SK-N-SH (cell line): ENCODE data around the gene IL10RB. TPM values are rescaled to one million over a fixed set of nuclear protein-coding genes. Genes with fewer than 3 reads are reported as not detected.

Experiments used
- CTCF ChIA-PET: fragments of 300-600, 350-600 bp; formaldehyde crosslinking; extraction: SDS; loops from one replicate; lab custom pipeline; 2021; lab: Yijun Ruan, JAX
- POLR2A ChIA-PET: fragments of 350-600 bp; sonication (Branson Sonifier 250); formaldehyde crosslinking; extraction: SDS; loops from one replicate; lab custom pipeline; 2020; ENCODE audit warnings: antibody characterized with exemption, inconsistent platforms; lab: Yijun Ruan, JAX
- DNase-seq: peaks from one replicate; pipeline ENCODE4 v3.0.0; 2012
- H2AFZ ChIP-seq: fragments of 200-600 bp; sonication (generic); 2 replicates; pipeline ENCODE4 v1.8.1; 2016; ENCODE audit warnings: antibody characterized with exemption, mild to moderate bottlenecking, low read depth
- H3F3A ChIP-seq: fragments of 200-600 bp; sonication (generic); replicated peaks from 2 replicates; pipeline ENCODE3; 2016; ENCODE audit warnings: antibody characterized with exemption, mild to moderate bottlenecking; ENCODE audit not compliant: insufficient read depth
- H3K27ac ChIP-seq, 2 experiments: fragments of 200-500 bp in 1 of 2; fragments of 200-600 bp in 1 of 2; sonication (Bioruptor generic) in 1 of 2; sonication (generic), shearing (Covaris generic) in 1 of 2; 2 replicates each; pipeline versions ENCODE4 v1.5.1 to v1.6.1; 2014 to 2016; ENCODE audit warnings: low read depth in 2 of 2, inconsistent platforms in 1 of 2, low read length in 1 of 2, mild to moderate bottlenecking in 1 of 2, mixed read lengths in 1 of 2
- H3K27me3 ChIP-seq: fragments of 200-600 bp; sonication (generic), shearing (Covaris generic); 2 replicates; pipeline ENCODE4 v1.6.1; 2016; ENCODE audit warnings: mixed run types; ENCODE audit not compliant: insufficient read depth
- H3K36me3 ChIP-seq, 2 experiments: fragments of 200-500 bp in 1 of 2; fragments of 200-600 bp in 1 of 2; sonication (Bioruptor generic) in 1 of 2; sonication (generic) in 1 of 2; replicated peaks in 1 of 2; 2 replicates each; pipeline versions ENCODE3 to v1.5.1; 2014 to 2016; ENCODE audit warnings: low read length in 1 of 2, mild to moderate bottlenecking in 1 of 2; ENCODE audit not compliant: insufficient read depth in 2 of 2, control insufficient read depth in 1 of 2
- H3K4me1 ChIP-seq, 2 experiments: fragments of 200-500 bp in 1 of 2; fragments of 200-600 bp in 1 of 2; sonication (Bioruptor generic) in 1 of 2; sonication (generic), shearing (Covaris generic) in 1 of 2; 2 replicates each; pipeline versions ENCODE4 v1.5.1 to v1.6.1; 2014 to 2016; ENCODE audit warnings: low read depth in 1 of 2, low read length in 1 of 2, mixed run types in 1 of 2; ENCODE audit not compliant: insufficient read depth in 2 of 2, control insufficient read depth in 1 of 2
- H3K4me2 ChIP-seq: fragments of 200-600 bp; sonication (generic), shearing (Covaris generic); 2 replicates; pipeline ENCODE4 v1.6.1; 2017; ENCODE audit warnings: mixed run types
- H3K4me3 ChIP-seq, 2 experiments: fragments of 200-500 bp in 1 of 2; fragments of 200-600 bp in 1 of 2; sonication (Bioruptor generic) in 1 of 2; sonication (generic), shearing (Covaris generic) in 1 of 2; 2 replicates each; pipeline versions ENCODE4 v1.5.1 to v1.8.1; 2014 to 2016; ENCODE audit warnings: low read depth in 2 of 2, inconsistent platforms in 1 of 2, low read length in 1 of 2, mild to moderate bottlenecking in 1 of 2, mixed read lengths in 1 of 2, moderate library complexity in 1 of 2
- H3K79me2 ChIP-seq: fragments of 200-600 bp; sonication (generic); 2 replicates; pipeline ENCODE4 v1.8.1; 2017; ENCODE audit warnings: mild to moderate bottlenecking; ENCODE audit not compliant: insufficient read depth
- H3K9ac ChIP-seq: fragments of 200-600 bp; sonication (generic); 2 replicates; pipeline ENCODE4 v1.6.1; 2017; ENCODE audit warnings: mixed run types
- H3K9me2 ChIP-seq: fragments of 200-600 bp; sonication (generic); 2 replicates; pipeline ENCODE4 v1.6.1; 2017; ENCODE audit warnings: mixed run types
- H3K9me3 ChIP-seq: fragments of 200-600 bp; sonication (generic); 2 replicates; pipeline ENCODE4 v1.6.1; 2017; ENCODE audit warnings: mixed run types, mild to moderate bottlenecking, moderate library complexity
- H4K20me1 ChIP-seq: fragments of 200-600 bp; sonication (generic); 2 replicates; pipeline ENCODE4 v1.6.1; 2017; ENCODE audit warnings: mild to moderate bottlenecking, mixed run types; ENCODE audit not compliant: insufficient read depth
- CHD2 ChIP-seq: fragments of 150-350 bp; IDR thresholded peaks from 2 replicates; pipeline ENCODE4 v1.6.1; 2018; ENCODE audit warnings: low read length; ENCODE audit not compliant: partially characterized antibody
- CTCF ChIP-seq: fragments of 200-600 bp; sonication (generic); IDR thresholded peaks from 2 replicates; pipeline ENCODE4 v1.6.1; 2017; ENCODE audit warnings: antibody characterized with exemption, mild to moderate bottlenecking, moderate library complexity
- EZH2phosphoT487 ChIP-seq: fragments of 200-600 bp; sonication (generic); IDR thresholded peaks from 2 replicates; pipeline ENCODE4 v1.6.1; 2017; ENCODE audit warnings: low read depth, mixed run types, mild to moderate bottlenecking, antibody characterized with exemption, moderate library complexity, borderline replicate concordance
- FOSL2 ChIP-seq: IDR thresholded peaks from 2 replicates; pipeline ENCODE4 v1.4.0; 2012; ENCODE audit warnings: low read depth, mild to moderate bottlenecking, moderate library complexity, borderline replicate concordance
- FOXJ3 ChIP-seq: sonication (generic); formaldehyde crosslinking; IDR thresholded peaks from 2 replicates; pipeline ENCODE4 v1.5.1; 2020; ENCODE audit warnings: mild to moderate bottlenecking, missing genetic modification reagents
- GABPA ChIP-seq: IDR thresholded peaks from 2 replicates; pipeline ENCODE4 v1.4.0; 2012; ENCODE audit warnings: low read depth, mild to moderate bottlenecking
- JUND ChIP-seq: IDR thresholded peaks from 2 replicates; pipeline ENCODE4 v1.4.0; 2012
- MEF2A ChIP-seq: IDR thresholded peaks from 2 replicates; pipeline ENCODE4 v1.4.0; 2012; ENCODE audit warnings: low read depth, borderline replicate concordance
- MXI1 ChIP-seq: IDR thresholded peaks from 2 replicates; pipeline ENCODE4 v1.6.1; 2012; ENCODE audit warnings: mild to moderate bottlenecking, low read depth, low read length, improper control_type of control experiment
- NFIC ChIP-seq: IDR thresholded peaks from 2 replicates; pipeline ENCODE4 v1.4.0; 2012; ENCODE audit warnings: borderline replicate concordance
- NRF1 ChIP-seq: IDR thresholded peaks from 2 replicates; pipeline ENCODE4 v1.6.1; 2012; ENCODE audit warnings: low read depth, mild to moderate bottlenecking, low read length
- POLR2AphosphoS5 ChIP-seq: IDR thresholded peaks from 2 replicates; pipeline ENCODE4 v1.6.1; 2012; ENCODE audit warnings: low read depth, low read length
- RAD21 ChIP-seq: IDR thresholded peaks from 2 replicates; pipeline ENCODE4 v1.6.1; 2012; ENCODE audit warnings: mild to moderate bottlenecking, low read length
- RFX5 ChIP-seq: IDR thresholded peaks from 2 replicates; pipeline ENCODE4 v1.6.1; 2012; ENCODE audit warnings: mild to moderate bottlenecking, improper control_type of control experiment, low read length
- SMC3 ChIP-seq: IDR thresholded peaks from 2 replicates; pipeline ENCODE4 v1.6.1; 2012; ENCODE audit warnings: low read depth, low read length, improper control_type of control experiment
- TAF1 ChIP-seq: IDR thresholded peaks from 2 replicates; pipeline ENCODE4 v1.6.1; 2012; ENCODE audit warnings: low read depth, mild to moderate bottlenecking, low read length, moderate library complexity, borderline replicate concordance
- TEAD4 ChIP-seq: IDR thresholded peaks from 2 replicates; pipeline ENCODE4 v1.4.0; 2012; ENCODE audit warnings: mild to moderate bottlenecking, borderline replicate concordance; ENCODE audit not compliant: insufficient read depth
- YY1 ChIP-seq: IDR thresholded peaks from 2 replicates; pipeline ENCODE4 v1.4.0; 2012; ENCODE audit warnings: low read depth, mild to moderate bottlenecking
- ZBTB33 ChIP-seq: IDR thresholded peaks from 2 replicates; pipeline ENCODE4 v1.4.0; 2012; ENCODE audit warnings: low read depth, borderline replicate concordance
- WGBS: methylation state at CpG from one replicate; pipeline ENCODE4 v1.1.6; 2017; ENCODE audit warnings: low lambda C conversion rate; 5-methylcytosine and 5-hydroxymethylcytosine counted together
- polyA plus RNA-seq, 3 experiments: library from polyadenylated mRNA; depleted of rRNA; stranded (reverse); fragments of >200 nt; gene quantifications; 2 replicates each; pipeline ENCODE4 v1.2.3, GENCODE V29; 2012
- TF ChIP-seq, protein P1 (sequence below): IDR thresholded peaks from 2 replicates; pipeline ENCODE4; 2012

IL10RB gene
- polyA plus RNA-seq, 1 of the 3 experiments (the other 2 are of a cell fraction), result 20.1 TPM

GRCh38 chr21:33292724-33293123 is 26.6 kb downstream of the IL10RB start (continued):
- no peak for TF ChIP-seq GABPA
- TF ChIP-seq YY1, result no peak

DNA sequence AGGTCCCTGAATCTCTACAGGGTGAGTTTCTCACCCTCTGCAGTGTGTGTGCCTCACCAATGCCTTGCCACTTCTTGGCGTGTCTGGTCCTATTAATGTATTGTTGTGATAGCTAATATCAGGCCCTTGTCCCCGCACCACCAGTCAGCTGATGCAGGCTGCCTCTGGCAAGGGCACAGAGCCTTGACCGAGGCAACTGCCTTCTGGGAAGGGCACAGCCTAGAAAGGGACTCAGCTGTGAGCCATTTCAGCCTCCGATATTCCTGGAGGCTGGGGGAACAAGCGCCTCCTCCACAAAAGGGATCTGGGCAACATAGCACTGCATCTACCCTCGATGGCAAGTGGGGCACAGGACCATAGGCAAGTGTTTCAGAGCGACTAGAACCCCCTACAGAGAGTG is 27.0 kb downstream of the IL10RB start:
- no peaks in the 10 kb centered on the region for H3K4me1 ChIP-seq
- POLR2A ChIA-PET, result no interaction called here
- H3K79me2 ChIP-seq, result no peaks in the 10 kb centered on the region
- no peak overlapping the region for H2AFZ ChIP-seq
- no peaks in the 10 kb centered on the region for H3K9me3 ChIP-seq
- H3K36me3 ChIP-seq, result peaks cover 0 to 3% of the 10 kb centered on the region in 2 experiments
- no peak overlapping the region for H3K9ac ChIP-seq
- no peak overlapping the region for H3K27ac ChIP-seq
- CTCF ChIA-PET, result no interaction called here
- no peaks in the 10 kb centered on the region for H3K9me2 ChIP-seq
- H4K20me1 ChIP-seq, result no peaks in the 10 kb centered on the region
- DNase-seq, result no peak
- H3K4me3 ChIP-seq, result no peak overlapping the region
- TF ChIP-seq JUND (no peak), NFIC (no peak), FOSL2 (no peak), MEF2A (no peak), POLR2AphosphoS5 (no peak), CTCF (no peak), ZBTB33 (no peak), RFX5 (no peak), TAF1 (no peak)
- TF ChIP-seq, protein P1, sequence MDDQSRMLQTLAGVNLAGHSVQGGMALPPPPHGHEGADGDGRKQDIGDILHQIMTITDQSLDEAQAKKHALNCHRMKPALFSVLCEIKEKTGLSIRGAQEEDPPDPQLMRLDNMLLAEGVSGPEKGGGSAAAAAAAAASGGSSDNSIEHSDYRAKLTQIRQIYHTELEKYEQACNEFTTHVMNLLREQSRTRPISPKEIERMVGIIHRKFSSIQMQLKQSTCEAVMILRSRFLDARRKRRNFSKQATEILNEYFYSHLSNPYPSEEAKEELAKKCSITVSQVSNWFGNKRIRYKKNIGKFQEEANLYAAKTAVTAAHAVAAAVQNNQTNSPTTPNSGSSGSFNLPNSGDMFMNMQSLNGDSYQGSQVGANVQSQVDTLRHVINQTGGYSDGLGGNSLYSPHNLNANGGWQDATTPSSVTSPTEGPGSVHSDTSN, result no peak
- TF ChIP-seq, all 33 proteins: peak for 0
- 93% methylated on average over 6 of the region's 7 CpGs for WGBS
- Histone ChIP-seq H3K27me3 (no peaks in the 10 kb centered on the region), H3K4me2 (no peak overlapping the region), H3F3A (no peaks in the 10 kb centered on the region)

DNA sequence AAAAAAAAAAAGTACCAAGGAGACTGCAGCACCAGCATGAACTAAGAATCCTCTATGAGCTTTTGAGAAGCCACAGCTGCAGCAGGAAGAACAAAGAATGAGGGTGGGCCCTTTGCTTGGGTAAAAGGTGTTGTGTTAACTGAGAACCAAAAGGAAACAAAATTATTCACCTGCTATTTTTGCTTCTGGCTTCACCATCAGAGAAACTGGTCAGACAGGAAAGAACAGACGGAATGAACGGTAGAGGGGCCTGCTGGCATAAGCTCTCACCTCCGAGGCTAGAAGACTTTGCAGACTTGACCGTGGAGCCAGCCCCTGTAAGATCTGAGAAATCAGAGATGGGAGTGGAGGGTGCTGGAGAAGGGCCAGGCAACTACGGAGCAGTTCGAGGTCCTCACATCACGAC is 27.6 kb downstream of the IL10RB start:
- peaks cover 0 to 3% of the 10 kb centered on the region in 2 experiments for H3K36me3 ChIP-seq
- ChIA-PET POLR2A (no interaction called here), CTCF (no interaction called here)
- H3F3A ChIP-seq, result no peaks in the 10 kb centered on the region
- H3K27me3 ChIP-seq, result no peaks in the 10 kb centered on the region
- DNase-seq, result no peak
- WGBS, result 76% methylated on average over 7 of the region's 7 CpGs
- H3K4me3 ChIP-seq, result no peak overlapping the region
- no peaks in the 10 kb centered on the region for H3K4me1 ChIP-seq
- H2AFZ ChIP-seq, result no peak overlapping the region
- no peak overlapping the region for H3K4me2 ChIP-seq
- H3K79me2 ChIP-seq, result no peaks in the 10 kb centered on the region
- H3K9ac ChIP-seq, result no peak overlapping the region
- no peaks in the 10 kb centered on the region for H3K9me3 ChIP-seq
- H3K27ac ChIP-seq, result no peak overlapping the region
- H3K9me2 ChIP-seq, result no peaks in the 10 kb centered on the region
- no peaks in the 10 kb centered on the region for H4K20me1 ChIP-seq
- TF ChIP-seq FOSL2 (no peak), NRF1 (no peak), MXI1 (no peak), FOXJ3 (CRISPR knock-in tag) (no peak), RAD21 (no peak), YY1 (no peak), MEF2A (no peak), CTCF (no peak), EZH2phosphoT487 (no peak), NFIC (no peak), CHD2 (no peak), GABPA (no peak), TEAD4 (no peak), SMC3 (no peak)
